Measurements from ENCODE around the gene ARHGAP1. TPM values are rescaled to one million over a fixed set of nuclear protein-coding genes. Genes with fewer than 3 reads are reported as not detected.

The ARHGAP1 gene
- polyA plus RNA-seq, 3 donors = 31.6 to 59.3 (median 44.1) TPM

DNA sequence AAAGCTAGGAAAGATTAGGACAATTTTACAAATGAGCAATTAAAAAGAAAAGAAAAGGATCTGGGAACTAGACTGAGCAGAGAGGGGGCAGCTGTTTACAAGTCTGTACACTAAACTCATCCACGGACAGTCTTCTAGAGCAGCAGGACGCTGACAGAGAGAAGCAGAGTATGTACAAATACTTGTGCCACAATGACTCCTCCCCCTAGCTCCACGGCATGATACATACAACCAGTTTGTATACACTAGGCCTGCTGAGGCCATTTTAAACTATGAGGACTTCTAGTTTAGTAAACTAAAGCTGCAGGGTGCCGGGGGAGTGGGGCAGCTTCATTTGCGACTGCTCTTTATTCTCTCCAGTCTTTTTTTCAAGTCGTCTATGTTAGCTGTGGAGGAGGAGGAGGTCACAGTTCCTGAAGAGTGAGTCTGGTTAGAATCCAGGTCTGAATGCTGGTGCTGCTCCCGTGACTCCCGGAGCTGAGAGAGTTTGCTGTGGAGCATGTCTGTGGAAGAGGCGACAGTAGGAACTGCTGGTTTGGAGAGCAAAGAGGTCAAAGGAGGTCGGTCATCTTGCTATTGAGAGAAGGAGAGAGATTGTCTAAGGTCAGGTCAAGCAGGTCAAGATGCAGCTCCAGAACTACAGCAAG lies 43.4 kb upstream of the ARHGAP1 start:
- no peaks in the 10 kb centered on the region for H3K27me3 ChIP-seq (ENCODE audit: control insufficient read depth in 2 of 2, insufficient read depth in 2 of 2, low read length in 2 of 2)
- DNase-seq = no peak
- no peak overlapping the region for H3K27ac Mint-ChIP-seq
- peaks cover 0 to 1% (median 1%) of the 10 kb centered on the region in 3 donors for H3K27me3 Mint-ChIP-seq (ENCODE audit: low read depth in 3 of 3)
- no peaks in the 10 kb centered on the region for H3K4me1 Mint-ChIP-seq
- H3K27ac ChIP-seq (ENCODE audit: low read depth in 1 of 2, low read length in 2 of 2) = no peak overlapping the region
- peaks cover 69 to 79% of the 10 kb centered on the region in 2 donors for H3K36me3 ChIP-seq (replicated peaks in 1 of 2; ENCODE audit: control insufficient read depth in 1 of 2, insufficient read depth in 2 of 2, low read length in 2 of 2)
- H3K4me2 ChIP-seq (replicated peaks; ENCODE audit: extremely low read depth, low read length, poor library complexity, severe bottlenecking) = no peak overlapping the region
- H2AFZ ChIP-seq (ENCODE audit: insufficient read depth, low read depth, low read length, poor library complexity, severe bottlenecking) = no peak overlapping the region
- H3K4me3 ChIP-seq (replicated peaks in 1 of 3; ENCODE audit: low read depth in 2 of 3, low read length in 3 of 3) = no peak overlapping the region
- peaks cover 68 to 81% of the 10 kb centered on the region in 2 donors for H3K36me3 Mint-ChIP-seq
- H3K4me3 Mint-ChIP-seq = no peak overlapping the region
- H4K20me1 ChIP-seq (ENCODE audit: insufficient read depth, low read length) = no peaks in the 10 kb centered on the region
- H3K9ac ChIP-seq (ENCODE audit: insufficient read depth, low read length, poor library complexity, severe bottlenecking) = no peak overlapping the region
- no peaks in the 10 kb centered on the region for H3K4me1 ChIP-seq (ENCODE audit: control insufficient read depth in 1 of 2, insufficient read depth in 2 of 2, low read length in 2 of 2)
- H3K9me3 Mint-ChIP-seq = no peaks in the 10 kb centered on the region
- H3K79me2 ChIP-seq (ENCODE audit: insufficient read depth, low read length) = no peaks in the 10 kb centered on the region
- WGBS (ENCODE audit: insufficient coverage) = 92% methylated on average over 8 of the region's 10 CpGs
- intact Hi-C loops (cut with micrococcal nuclease) = no loop called here
- no peaks in the 10 kb centered on the region for H3K9me3 ChIP-seq (replicated peaks in 1 of 2; ENCODE audit: control insufficient read depth in 1 of 2, insufficient read depth in 1 of 2, low read length in 2 of 2)
- TF ChIP-seq, protein P1, sequence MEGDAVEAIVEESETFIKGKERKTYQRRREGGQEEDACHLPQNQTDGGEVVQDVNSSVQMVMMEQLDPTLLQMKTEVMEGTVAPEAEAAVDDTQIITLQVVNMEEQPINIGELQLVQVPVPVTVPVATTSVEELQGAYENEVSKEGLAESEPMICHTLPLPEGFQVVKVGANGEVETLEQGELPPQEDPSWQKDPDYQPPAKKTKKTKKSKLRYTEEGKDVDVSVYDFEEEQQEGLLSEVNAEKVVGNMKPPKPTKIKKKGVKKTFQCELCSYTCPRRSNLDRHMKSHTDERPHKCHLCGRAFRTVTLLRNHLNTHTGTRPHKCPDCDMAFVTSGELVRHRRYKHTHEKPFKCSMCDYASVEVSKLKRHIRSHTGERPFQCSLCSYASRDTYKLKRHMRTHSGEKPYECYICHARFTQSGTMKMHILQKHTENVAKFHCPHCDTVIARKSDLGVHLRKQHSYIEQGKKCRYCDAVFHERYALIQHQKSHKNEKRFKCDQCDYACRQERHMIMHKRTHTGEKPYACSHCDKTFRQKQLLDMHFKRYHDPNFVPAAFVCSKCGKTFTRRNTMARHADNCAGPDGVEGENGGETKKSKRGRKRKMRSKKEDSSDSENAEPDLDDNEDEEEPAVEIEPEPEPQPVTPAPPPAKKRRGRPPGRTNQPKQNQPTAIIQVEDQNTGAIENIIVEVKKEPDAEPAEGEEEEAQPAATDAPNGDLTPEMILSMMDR (IDR thresholded peaks at IDR 0.05) = no peak

DNA sequence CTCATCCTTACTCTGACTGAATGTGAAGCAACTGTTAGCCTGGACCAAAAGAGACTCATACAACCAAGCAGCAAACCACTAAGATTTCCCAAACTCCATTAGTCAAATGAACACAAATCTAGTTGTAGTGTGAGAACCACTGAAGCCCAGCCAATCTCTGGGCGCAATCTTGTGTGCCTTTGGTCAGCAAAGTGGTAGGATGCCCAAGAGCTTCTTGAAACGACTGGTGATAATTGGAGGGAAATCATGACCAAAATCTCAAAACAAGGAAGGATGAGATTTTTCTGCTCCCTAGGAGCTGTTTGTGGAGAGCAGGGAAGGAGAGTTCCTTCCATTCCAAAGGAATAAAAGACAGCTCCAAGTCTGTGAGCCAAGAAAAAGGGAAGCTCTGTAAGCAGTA lies 42.6 kb upstream of the ARHGAP1 start:
- Histone ChIP-seq H4K20me1 (ENCODE audit: insufficient read depth, low read length) (no peaks in the 10 kb centered on the region), H3K4me1 (ENCODE audit: control insufficient read depth in 1 of 2, insufficient read depth in 2 of 2, low read length in 2 of 2) (no peaks in the 10 kb centered on the region), H3K4me3 (replicated peaks in 1 of 3; ENCODE audit: low read depth in 2 of 3, low read length in 3 of 3) (no peak overlapping the region), H3K9me3 (replicated peaks in 1 of 2; ENCODE audit: control insufficient read depth in 1 of 2, insufficient read depth in 1 of 2, low read length in 2 of 2) (no peaks in the 10 kb centered on the region), H3K27ac (ENCODE audit: low read depth in 1 of 2, low read length in 2 of 2) (no peak overlapping the region), H3K9ac (ENCODE audit: insufficient read depth, low read length, poor library complexity, severe bottlenecking) (no peak overlapping the region), H3K36me3 (replicated peaks in 1 of 2; ENCODE audit: control insufficient read depth in 1 of 2, insufficient read depth in 2 of 2, low read length in 2 of 2) (peaks cover 66 to 71% of the 10 kb centered on the region in 2 donors), H3K27me3 (ENCODE audit: control insufficient read depth in 2 of 2, insufficient read depth in 2 of 2, low read length in 2 of 2) (no peaks in the 10 kb centered on the region), H3K79me2 (ENCODE audit: insufficient read depth, low read length) (no peaks in the 10 kb centered on the region), H3K4me2 (replicated peaks; ENCODE audit: extremely low read depth, low read length, poor library complexity, severe bottlenecking) (no peak overlapping the region), H2AFZ (ENCODE audit: insufficient read depth, low read depth, low read length, poor library complexity, severe bottlenecking) (no peak overlapping the region)
- DNase-seq = no peak
- WGBS (ENCODE audit: insufficient coverage) = no CpG with 5 or more reads among the region's 2 CpGs
- Mint-ChIP-seq H3K27ac (no peak overlapping the region), H3K27me3 (ENCODE audit: low read depth in 3 of 3) (peaks cover 0 to 1% (median 1%) of the 10 kb centered on the region in 3 donors), H3K9me3 (no peaks in the 10 kb centered on the region), H3K4me1 (no peaks in the 10 kb centered on the region), H3K4me3 (no peak overlapping the region), H3K36me3 (peaks cover 65 to 76% of the 10 kb centered on the region in 2 donors)
- TF ChIP-seq, protein P1 (IDR thresholded peaks at IDR 0.05) = no peak
- intact Hi-C loops (cut with micrococcal nuclease) = no loop called here
